HG02840 (cell line): ENCODE results near the gene FAM181B.

Experiments
- ATAC-seq: cut with Tn5 transposase; IDR thresholded peaks from one replicate; pipeline ENCODE4 v1.9.1; 2021; ENCODE audit warnings: mild to moderate bottlenecking, moderate library complexity, moderate number of reproducible peaks; ENCODE audit not compliant: unreplicated experiment, low FRiP score

The FAM181B gene

DNA sequence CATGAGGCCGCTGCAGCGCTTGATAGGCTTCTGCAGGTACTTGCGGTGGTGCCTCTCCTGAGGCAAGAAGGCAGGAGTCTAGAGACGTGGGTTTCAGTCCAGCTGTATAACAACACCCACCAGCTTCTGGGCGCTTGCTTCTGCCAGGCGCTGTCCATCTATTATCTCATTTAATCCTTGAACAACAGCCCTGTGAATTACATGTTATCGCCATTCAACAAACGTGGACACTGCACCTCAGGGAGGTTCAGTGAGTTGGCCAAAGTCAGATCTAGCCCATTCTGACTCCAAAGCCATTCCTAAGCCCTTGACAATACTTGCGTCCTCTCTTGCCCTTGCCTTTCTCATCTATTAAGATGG lies 436 bp upstream of the FAM181B start:
- ATAC-seq: no peak

DNA sequence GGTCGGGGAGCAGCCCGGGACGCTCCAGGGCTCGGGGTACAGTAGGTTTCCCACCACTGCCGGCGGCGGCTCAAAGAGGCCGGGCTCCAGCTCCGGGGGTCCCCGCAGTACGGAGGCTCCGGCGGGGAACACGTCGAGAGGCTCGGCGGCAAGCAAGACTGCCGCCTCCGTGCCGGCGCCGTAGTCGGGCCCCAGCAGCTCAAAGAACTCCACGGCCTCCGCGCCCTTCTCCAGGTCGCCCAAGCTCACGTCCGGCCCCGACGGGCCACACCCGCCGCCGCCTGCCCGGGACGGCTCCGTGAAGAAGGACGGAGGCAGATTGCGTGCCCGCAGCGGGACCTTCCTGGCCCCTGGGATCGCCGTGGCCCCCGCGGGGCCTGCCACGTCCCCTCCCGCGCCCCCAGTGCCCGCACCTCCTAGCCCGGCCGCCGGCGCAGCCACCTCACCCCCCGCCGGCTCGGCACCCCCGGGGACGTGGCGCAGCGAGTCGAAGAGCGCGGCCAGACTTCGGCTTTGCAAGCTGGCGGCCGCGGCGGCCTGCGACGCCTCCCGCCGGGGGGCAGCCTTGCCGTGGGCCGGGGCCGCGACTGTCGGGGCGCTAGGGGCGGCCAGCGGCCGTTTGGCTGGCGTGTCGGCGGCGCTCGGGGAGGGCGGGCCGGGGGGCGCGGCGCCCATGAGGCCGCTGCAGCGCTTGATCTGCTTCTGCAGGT lies 775 bp downstream of the FAM181B start:
- ATAC-seq: no peak

DNA sequence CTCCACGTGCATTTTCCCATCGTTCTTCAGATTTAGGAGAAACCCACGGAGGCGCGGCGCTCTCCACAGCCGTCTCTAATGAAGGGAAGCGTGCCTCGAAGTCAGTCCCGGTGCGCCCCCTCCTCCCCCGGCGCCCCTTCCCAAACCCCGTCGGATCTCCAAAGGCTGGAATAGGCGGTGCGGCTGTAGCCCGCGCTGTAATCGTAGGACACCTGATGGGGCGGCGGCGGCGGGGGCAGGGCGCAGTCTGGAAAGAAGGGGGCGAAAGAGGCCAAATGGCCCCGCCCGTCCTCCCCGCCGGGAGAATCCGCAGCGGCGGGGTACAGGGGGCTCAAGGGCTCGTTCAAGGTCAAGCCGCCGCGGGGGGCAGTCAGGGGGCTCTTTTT lies 1.3 kb downstream of the FAM181B start:
- no peak for ATAC-seq

DNA sequence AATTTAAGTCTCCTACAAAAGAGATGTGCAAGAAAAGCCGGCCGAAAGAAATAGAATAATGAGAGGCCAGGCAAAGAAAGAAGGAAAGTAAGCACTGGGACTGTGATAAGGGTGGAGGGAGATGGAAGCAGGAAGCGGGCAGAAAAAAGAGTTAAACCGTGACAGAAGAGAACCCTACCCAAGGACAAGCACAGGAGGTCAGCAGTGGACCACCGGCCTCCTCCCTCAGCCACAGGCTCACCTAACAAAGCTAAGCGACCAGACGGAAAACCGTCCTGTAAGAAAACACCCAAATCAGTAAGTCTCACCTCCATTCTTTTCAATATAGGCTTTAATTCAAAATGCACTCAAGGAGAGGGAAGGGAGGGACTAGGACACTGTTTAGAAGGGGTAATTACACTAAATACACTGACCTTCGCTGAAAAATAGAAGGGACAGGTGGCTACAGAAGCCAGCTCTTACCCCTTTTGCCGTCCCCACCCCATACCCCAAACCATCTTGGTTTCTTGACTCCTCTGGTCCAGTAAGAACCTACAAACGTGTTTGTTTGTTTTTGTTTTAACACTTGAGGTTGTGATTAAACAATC lies 1.9 kb downstream of the FAM181B start:
- ATAC-seq: no peak

GRCh38 chr11:82730754-82731153 lies 2.9 kb downstream of the FAM181B start:
- no peak for ATAC-seq

DNA sequence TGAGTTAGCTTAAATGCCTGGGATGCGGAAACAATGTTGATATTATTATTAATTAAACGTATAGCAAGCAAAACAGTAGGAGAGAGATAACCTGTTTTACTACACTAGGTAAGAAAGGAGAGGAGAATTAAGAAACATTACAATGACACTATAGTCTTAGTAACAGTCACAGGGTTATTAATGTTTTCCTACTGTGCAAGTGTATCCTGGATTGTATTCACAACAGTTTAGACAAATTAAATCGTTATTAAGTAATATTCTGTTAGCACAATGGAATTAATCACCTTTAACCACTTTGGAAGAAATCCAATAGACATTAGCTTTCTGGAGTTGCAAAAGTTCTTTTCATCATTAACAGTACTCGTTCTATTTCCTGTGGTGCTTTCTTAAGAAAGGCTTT lies 3.4 kb downstream of the FAM181B start:
- no peak for ATAC-seq

DNA sequence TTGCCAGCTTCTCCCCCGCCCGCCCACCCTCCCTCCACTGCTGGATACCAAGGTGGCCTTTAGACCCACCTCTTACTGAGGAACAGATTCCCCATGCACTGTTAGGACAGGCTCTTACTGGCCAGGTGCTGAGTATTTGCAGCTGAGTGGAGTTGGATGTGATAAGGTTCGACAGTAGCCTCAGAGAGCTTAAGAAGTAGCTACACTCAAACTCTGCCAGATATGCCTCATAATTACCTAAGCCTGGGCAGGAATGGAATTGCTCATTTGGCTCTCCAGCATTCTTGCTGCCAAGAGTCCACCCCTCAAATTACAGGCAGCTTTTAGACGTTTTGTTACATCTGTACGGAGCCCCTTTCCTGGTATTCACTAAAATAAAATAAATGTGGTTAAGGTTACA lies 9.6 kb downstream of the FAM181B start:
- no peak for ATAC-seq

GRCh38 chr11:82722231-82722630 lies 11.4 kb downstream of the FAM181B start:
- ATAC-seq: no peak

- ATAC-seq: no peak
These were observed 13.2 kb downstream of the FAM181B start for GRCh38 chr11:82720267-82721065.

GRCh38 chr11:82719361-82720105 lies 14.1 kb downstream of the FAM181B start:
- no peak for ATAC-seq

GRCh38 chr11:82718821-82719220 lies 14.8 kb downstream of the FAM181B start:
- ATAC-seq: no peak

DNA sequence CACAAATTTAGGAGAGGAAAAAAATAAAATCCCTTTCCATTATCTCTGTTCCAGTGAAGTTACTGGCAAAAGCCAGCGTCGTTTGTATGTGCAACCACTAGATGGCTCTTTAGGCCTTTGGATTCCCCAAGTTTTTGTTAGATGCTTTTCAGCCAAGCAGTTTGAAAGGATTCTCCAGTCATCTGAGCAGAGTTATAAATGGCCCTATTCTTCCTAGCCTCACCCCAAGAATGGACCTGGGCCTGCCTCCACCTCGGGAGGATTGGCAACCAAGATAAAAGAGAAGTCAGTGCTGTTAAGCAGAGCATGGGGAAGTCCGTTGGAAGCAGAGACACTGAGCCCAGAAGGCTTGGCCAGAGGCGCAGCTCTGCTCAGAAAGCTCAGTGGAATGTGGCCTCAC lies 15.4 kb downstream of the FAM181B start:
- no peak for ATAC-seq

DNA sequence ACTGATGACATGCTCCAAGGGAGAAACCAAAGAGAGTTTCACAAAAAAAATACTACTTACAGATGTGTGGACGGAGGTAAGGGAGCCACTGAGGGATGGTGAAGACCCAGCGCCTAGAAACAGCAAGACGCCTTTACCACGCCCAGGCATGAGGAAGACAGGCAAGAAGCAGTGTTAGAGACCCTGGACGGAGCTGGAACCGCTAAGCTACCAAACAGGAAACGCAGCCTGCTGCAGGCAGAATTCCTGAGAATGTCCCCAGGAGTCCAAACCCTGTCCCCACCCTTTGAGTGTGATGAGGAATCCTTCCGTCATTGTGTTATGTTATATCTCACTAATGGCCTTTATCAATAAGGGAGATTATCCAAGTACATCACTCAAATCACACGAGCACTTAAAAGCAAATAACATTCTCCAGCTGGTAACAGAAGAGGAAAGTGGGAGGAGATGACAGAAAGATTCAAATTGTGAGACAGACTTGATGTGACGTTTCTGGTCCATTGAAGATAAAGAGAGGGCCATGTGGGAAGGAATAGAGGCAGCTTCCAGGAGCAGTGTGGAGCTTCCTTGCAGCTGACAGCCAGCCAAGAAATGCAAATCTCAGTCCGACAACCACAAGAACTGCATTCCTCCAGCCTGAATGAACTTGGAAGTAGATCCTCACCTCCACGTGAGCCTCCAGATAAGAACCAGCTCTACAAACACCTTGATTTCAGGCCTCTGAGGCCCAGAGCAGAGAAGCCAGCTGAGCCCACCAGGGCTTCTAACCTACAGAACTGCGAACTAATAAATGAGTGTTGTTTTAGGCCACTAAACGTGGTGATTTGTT lies 19.1 kb downstream of the FAM181B start:
- no peak for ATAC-seq

DNA sequence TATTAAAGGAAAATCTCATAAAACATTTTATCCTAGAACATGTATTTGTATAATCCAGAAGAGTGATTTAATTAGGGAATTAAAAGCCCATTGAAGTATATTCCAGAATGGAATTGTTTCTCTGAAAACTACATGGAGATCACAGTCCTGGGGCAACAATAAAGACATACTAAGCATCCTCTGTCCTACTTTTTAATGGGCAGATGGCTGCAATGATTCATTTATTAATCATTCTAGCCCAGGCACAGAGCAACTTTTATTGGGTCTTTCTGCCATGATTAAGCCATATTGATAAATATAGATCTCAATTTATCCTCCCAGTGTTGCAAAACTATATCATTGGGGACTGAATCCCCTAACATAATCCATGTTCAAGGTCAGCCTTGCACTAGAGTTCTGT lies 22.0 kb downstream of the FAM181B start:
- no peak for ATAC-seq

- ATAC-seq: no peak
These were observed 29.9 kb downstream of the FAM181B start for GRCh38 chr11:82703796-82704195.

GRCh38 chr11:82703226-82703625 lies 30.4 kb downstream of the FAM181B start:
- no peak for ATAC-seq

GRCh38 chr11:82701847-82702520 lies 31.7 kb downstream of the FAM181B start:
- no peak for ATAC-seq

GRCh38 chr11:82698576-82699352 lies 34.9 kb downstream of the FAM181B start:
- no peak for ATAC-seq

- ATAC-seq: no peak
These were observed 40.7 kb downstream of the FAM181B start for GRCh38 chr11:82692981-82693380.
